GM21447 (cell line): Measurements from ENCODE around the gene TP63.

Experiments used
- ATAC-seq: cut with Tn5 transposase; IDR thresholded peaks from one replicate; pipeline ENCODE4 v1.9.1; 2021; ENCODE audit not compliant: unreplicated experiment

TP63 gene

GRCh38 chr3:189909573-189909972, 278.4 kb downstream of the TP63 start:
- ATAC-seq, result no peak

DNA sequence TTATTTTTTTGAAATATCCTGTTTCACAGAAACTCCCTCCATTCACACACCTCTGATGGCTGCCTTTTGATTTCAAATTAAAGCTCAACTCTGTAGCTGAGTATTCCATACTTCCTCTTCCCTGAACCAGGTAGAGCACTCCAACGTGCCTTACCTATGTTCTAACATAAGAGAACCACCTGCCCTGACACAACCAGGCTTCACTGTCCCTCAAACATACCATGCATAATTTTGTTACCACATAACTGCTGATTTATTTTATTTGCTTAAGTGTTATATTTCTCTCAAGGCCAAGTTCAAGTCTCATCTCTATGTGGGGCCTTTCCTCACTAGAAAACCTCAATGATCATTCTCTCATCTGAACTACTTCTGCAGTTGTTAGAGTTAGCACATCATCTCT, 279.8 kb downstream of the TP63 start:
- no peak for ATAC-seq

DNA sequence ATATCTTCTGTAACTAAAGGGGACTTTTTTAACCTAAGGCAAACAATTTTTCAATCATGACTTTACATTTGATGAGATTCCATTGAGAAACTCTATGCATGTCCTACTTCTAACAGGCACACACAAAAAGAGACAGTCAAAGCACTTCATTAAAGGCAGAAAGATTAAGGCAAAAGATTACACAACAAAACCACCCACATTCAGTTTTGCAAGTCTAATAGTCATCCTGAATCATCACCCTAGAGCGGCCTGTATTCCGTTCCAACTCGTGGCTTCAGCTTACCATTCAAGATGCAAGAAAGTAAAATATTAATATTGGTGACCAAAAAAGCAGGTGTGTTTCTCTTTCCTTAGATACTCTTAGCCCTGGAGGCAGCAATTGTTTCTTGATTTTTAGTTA, 283.6 kb downstream of the TP63 start:
- ATAC-seq, result no peak

DNA sequence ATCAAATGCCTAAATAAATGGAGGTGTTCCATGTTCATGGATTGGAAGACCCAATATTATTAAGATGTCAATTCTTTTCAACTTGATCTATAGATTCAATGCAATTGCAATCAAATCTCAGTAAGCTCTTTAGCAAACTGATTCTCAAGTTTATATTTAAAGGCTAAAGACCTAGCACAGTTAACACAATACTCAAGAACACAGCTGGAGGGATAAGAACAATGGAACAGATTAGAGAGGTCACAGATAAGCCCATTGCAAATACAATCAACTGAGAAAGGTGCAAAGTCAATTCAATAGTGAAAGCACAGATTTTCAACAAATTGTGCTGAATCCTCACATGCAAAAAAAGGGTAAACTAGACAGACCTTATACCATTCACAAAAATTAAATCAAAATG, 290.6 kb downstream of the TP63 start:
- ATAC-seq, result no peak

DNA sequence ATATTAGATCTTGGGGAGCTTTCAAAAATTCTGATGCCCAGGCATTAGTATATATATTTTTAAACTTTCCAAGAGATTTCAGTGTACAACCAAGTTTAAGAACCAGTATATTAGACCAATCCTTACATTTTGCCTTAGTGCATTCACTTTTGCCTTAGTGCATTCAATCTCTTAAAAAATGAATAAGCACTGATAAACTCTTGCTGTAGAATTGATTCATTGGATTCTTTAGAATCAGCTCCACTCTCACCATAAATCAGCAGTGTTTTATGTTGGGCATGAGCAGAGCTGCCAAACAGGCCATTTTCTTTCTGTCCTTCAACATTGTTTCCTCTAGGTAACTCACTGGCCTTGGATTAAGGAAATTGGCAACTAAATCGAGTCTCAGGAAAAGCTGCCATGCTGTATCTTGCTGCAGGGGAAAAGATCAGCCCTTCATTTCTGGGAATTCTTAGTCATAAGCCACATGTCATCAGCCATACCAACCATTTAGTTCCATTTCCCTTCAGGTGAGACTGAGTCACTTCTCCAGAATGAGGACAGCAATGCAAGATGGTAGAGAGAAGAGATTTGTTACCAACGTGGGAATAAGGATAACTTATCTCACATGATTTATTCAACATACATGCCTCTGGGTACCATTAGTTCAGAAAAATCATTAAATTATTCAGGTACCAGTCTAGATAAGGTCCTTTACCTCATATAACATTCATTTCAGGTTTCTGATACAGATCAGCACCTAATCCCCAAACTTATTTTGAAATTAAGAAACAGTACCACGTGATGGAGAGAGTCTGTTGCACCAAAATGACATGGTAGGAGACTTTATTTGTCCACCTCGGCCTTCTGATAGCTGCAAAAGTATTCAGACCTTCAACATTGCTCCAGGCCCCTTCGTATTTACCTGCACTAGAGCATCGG, 297.0 kb downstream of the TP63 start:
- ATAC-seq, result no peak

GRCh38 chr3:189936201-189936945, 305.2 kb downstream of the TP63 start:
- no peak for ATAC-seq

- ATAC-seq, result no peak
Observed at GRCh38 chr3:189937302-189938127, 306.3 kb downstream of the TP63 start.

DNA sequence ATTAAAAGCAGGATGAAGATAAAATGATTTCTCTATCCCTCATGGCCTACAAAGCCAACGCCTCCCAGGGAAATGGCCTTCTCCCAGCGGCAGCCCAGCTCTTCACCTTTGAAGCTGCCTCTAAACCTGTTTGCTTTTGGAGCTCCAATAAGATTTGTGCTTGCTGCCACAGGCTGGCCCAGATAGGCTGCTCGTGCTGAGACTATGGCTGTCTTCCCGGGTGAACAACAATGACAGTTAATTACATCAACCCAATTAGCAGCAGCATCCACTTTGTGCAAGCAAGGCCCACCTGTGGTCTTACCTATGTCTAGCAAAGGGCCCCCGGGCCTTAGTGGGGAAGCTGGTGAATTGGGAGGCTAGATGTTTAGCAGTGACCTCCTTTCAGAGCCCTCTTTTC, 309.9 kb downstream of the TP63 start:
- ATAC-seq, result no peak

GRCh38 chr3:189941679-189942078, 310.5 kb downstream of the TP63 start:
- no peak for ATAC-seq

- no peak for ATAC-seq
Observed at GRCh38 chr3:189942948-189943347, 311.8 kb downstream of the TP63 start.

- no peak for ATAC-seq
Observed at GRCh38 chr3:189944285-189945145, 313.3 kb downstream of the TP63 start.

- no peak for ATAC-seq
Observed at GRCh38 chr3:189945935-189946709, 314.9 kb downstream of the TP63 start.
